ENCODE measurements around the gene HIGD1A. TPM values are rescaled to one million over a fixed set of nuclear protein-coding genes. Genes with fewer than 3 reads are reported as not detected.

HIGD1A gene
- total RNA-seq, 3 donors from 2014 or later = 174 to 468 (median 368) TPM

DNA sequence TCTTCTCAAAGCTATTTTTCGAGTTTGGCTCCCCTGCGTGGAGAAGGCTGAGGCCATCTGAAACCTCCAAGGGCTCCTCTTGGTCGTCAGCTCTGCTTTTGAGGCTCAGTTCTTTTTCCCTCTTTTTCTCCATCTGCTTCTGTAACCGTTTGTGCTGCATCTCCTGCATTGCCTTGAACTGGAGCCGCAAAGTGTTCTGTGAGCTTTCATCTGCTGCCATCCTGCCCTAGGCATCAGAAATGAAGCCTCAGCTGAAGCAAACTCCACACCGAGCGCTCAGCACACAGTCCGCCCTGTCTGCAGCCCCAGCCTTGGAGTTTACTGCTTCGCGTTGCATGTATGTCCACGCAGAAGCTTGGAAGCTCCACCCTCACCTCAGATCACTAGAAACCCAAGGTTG lies 46.2 kb downstream of the HIGD1A start:
- Histone ChIP-seq H3K4me1 (ENCODE audit: low read depth) (no peaks in the 10 kb centered on the region), H3K36me3 (ENCODE audit: low read depth) (no peaks in the 10 kb centered on the region), H3K9me3 (no peaks in the 10 kb centered on the region), H3K4me3 (no peak overlapping the region)
- TF ChIP-seq, protein P1, sequence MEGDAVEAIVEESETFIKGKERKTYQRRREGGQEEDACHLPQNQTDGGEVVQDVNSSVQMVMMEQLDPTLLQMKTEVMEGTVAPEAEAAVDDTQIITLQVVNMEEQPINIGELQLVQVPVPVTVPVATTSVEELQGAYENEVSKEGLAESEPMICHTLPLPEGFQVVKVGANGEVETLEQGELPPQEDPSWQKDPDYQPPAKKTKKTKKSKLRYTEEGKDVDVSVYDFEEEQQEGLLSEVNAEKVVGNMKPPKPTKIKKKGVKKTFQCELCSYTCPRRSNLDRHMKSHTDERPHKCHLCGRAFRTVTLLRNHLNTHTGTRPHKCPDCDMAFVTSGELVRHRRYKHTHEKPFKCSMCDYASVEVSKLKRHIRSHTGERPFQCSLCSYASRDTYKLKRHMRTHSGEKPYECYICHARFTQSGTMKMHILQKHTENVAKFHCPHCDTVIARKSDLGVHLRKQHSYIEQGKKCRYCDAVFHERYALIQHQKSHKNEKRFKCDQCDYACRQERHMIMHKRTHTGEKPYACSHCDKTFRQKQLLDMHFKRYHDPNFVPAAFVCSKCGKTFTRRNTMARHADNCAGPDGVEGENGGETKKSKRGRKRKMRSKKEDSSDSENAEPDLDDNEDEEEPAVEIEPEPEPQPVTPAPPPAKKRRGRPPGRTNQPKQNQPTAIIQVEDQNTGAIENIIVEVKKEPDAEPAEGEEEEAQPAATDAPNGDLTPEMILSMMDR (IDR thresholded peaks at IDR 0.05) = no peak
- no peak for ATAC-seq
- intact Hi-C loops (cut with DNase I, micrococcal nuclease) = no loop called here
- DNase-seq = no peak

DNA sequence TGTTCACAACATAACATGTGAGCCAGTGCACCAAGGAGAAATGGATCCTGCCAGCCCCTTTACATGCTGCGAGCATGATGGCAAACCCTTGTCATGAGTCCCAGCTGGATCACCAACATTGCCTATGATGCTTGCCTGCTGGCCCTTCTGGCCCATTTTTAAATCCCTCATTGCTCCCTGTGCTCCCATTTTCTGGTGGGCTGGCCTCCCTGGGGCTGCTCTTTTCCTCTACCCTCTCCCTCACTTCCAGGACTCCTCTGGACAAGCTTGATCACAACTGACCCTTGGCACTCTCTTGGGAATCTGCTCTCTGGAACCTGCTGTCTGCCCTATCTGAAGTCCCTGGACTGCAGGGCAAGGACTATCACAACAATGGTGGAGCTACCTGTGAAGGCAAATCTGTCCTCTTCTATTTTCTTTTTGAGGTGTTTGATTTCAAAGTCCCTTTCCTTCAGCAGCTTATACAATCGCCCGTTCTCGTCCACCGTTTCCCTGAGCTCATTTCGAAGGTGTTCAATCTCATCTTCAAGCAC lies 47.5 kb downstream of the HIGD1A start:
- no peaks in the 10 kb centered on the region for H3K9me3 ChIP-seq
- no peaks in the 10 kb centered on the region for H3K4me1 ChIP-seq (ENCODE audit: low read depth)
- intact Hi-C loops (cut with DNase I, micrococcal nuclease) = no loop called here
- no peaks in the 10 kb centered on the region for H3K36me3 ChIP-seq (ENCODE audit: low read depth)
- no peak overlapping the region for H3K4me3 ChIP-seq
- DNase-seq (no peak), ATAC-seq (no peak)
- TF ChIP-seq, protein P1 (IDR thresholded peaks at IDR 0.05) = no peak

DNA sequence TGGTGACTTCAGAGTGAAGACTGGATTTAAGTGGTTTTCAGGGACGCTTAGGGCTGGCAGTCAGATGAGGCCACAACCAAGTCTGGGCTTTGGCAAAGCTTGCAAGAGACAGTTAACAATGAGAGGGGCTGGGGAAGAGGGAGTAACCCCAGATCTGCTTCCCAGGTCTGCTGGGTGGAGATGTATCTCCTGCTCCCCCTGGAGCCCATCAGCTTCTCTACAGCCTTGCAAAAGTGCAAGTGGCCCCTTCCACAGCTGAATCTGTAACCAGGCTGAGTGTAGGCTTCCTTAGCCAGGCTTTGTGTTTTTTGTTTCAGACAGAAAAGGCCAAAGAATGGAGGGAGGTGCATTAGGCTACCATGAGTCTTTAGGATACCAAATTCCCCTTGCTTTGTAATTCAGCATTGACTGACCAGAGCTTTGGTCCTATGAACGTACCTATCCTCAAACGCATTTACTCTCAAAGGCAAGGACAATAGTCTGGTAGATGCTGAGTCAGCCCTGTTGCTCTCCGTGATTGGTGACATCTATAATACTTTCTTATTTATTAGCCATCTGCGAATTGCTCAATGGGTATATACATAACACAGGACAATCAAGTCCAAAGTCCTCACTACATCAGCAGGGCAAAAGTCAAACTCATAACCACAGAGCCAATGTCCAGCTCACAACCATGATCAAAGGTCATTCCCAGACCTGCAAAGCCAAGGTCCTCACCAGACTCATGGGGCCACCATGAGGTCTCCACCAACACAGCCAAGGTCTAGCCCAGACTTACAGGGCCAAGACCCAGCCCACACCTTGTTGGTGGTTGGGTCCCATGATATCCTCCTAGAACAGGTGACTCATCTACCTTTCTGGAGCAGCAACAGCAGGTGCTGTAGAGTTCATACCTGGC lies 48.4 kb downstream of the HIGD1A start:
- intact Hi-C loops (cut with DNase I, micrococcal nuclease) = no loop called here
- ATAC-seq (peak; percentile 90), DNase-seq (no peak)
- no peaks in the 10 kb centered on the region for H3K36me3 ChIP-seq (ENCODE audit: low read depth)
- H3K4me3 ChIP-seq = no peak overlapping the region
- H3K9me3 ChIP-seq = no peaks in the 10 kb centered on the region
- TF ChIP-seq, protein P1 (IDR thresholded peaks at IDR 0.05) = no peak
- H3K4me1 ChIP-seq (ENCODE audit: low read depth) = no peaks in the 10 kb centered on the region

DNA sequence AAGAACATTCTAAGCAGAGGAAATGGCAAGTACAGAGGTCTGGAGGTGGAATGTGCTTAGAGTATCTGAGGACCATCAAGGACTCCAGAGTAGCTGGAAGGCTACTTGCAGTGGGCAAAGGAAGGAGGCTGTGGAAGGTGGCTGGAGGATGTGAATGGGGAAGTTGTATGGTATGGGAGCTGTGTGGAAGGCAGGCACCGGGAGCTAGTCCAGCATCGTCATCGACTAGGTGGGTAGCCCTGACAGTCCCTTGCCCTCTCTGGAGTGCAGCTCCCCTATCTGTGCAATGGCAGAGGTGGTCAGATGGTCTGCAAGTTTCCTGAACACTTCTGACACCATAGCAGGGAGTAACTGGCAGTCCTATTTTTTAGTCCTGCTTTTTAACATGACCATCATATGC lies 50.5 kb downstream of the HIGD1A start:
- intact Hi-C loops (cut with DNase I, micrococcal nuclease) = no loop called here
- no peak for ATAC-seq
- TF ChIP-seq, protein P1 (IDR thresholded peaks at IDR 0.05) = no peak
- Histone ChIP-seq H3K4me1 (ENCODE audit: low read depth) (no peaks in the 10 kb centered on the region), H3K9me3 (no peaks in the 10 kb centered on the region), H3K36me3 (ENCODE audit: low read depth) (no peaks in the 10 kb centered on the region), H3K4me3 (no peak overlapping the region)
- DNase-seq = no peak

DNA sequence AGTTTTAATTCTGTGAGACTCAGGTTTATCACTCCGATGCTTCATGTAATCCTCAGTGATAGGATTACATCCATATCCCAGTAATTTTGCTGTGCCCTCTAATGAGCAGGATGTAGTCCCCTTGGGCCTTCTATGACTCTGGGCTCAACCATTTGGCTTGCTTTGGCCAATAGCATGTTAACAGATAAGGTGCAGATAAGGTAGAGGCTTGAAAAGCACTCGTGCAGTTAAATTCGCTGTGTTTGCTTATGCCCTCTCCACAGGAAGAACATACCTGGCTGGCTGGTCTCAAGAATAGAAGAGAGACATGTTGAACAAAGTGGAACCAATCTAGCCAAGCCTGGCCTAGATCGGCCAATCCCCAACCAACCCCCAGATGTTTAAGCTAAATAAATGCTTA lies 51.3 kb downstream of the HIGD1A start:
- DNase-seq = no peak
- no peak overlapping the region for H3K4me3 ChIP-seq
- no peaks in the 10 kb centered on the region for H3K9me3 ChIP-seq
- H3K36me3 ChIP-seq (ENCODE audit: low read depth) = no peaks in the 10 kb centered on the region
- no peak for ATAC-seq
- TF ChIP-seq, protein P1 (IDR thresholded peaks at IDR 0.05) = no peak
- H3K4me1 ChIP-seq (ENCODE audit: low read depth) = no peaks in the 10 kb centered on the region
- intact Hi-C loops (cut with DNase I, micrococcal nuclease) = no loop called here
